HG03135 (cell line): Measurements from ENCODE around the gene APLP2.
"Not testable (repeated sequence)": the region's sequence is repeated elsewhere in the genome, so short reads cannot be mapped to it uniquely, and the experiment has no call there.

Experiments used
- ATAC-seq: cut with Tn5 transposase; IDR thresholded peaks from one replicate; pipeline ENCODE4 v1.9.1; 2021; ENCODE audit warnings: mild to moderate bottlenecking, moderate library complexity; ENCODE audit not compliant: unreplicated experiment

The APLP2 gene

GRCh38 chr11:130190371-130190881 lies 120.7 kb downstream of the APLP2 start:
- no peak for ATAC-seq

DNA sequence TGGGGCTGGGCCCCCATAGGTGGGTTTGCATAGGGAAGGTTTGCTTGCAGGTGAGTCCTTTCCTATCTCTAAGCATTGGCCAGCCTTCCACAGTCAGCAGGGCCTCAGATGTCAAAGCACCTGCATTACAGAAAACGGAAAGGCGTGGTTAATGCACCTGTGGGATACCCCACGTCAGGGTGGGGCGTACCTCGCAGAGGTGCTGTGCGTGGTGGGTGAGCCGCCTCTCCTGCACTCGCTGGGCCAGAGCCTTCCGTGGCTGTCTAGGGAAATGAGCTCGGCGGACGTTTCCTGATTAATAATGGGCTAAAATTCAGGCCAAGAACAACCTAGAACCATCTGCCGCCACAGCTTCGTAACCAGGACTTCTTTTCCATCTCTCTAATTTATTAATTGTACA lies 122.2 kb downstream of the APLP2 start:
- no peak for ATAC-seq

- no peak for ATAC-seq
Observed at GRCh38 chr11:130192845-130193267, 123.2 kb downstream of the APLP2 start.

GRCh38 chr11:130193551-130193950 lies 123.9 kb downstream of the APLP2 start:
- not testable (repeated sequence) for ATAC-seq
